ENCODE data around the gene AMER3. TPM values are rescaled to one million over a fixed set of nuclear protein-coding genes. Genes with fewer than 3 reads are reported as not detected.
A peak's percentile ranks its signal among the peaks of the same experiment; 100 is the strongest.

The AMER3 gene
- total and polyA plus RNA-seq, 2 experiments from 2014 or later = 0.26 to 1.2 TPM

GRCh38 chr2:130797493-130798435 is 42.4 kb downstream of the AMER3 start:
- DNase-seq (ENCODE audit: low read depth in 1 of 2, low spot score in 1 of 2) = peak; percentile 94 to 96
- Histone ChIP-seq H3K27ac (no peak overlapping the region), H3K4me1 (ENCODE audit: low read depth) (peaks cover 2% of the 10 kb centered on the region), H3K36me3 (no peaks in the 10 kb centered on the region), H3K27me3 (peaks cover 9% of the 10 kb centered on the region), H3K9me3 (ENCODE audit: low read depth) (no peaks in the 10 kb centered on the region), H3K4me3 (peak overlapping the region; percentile 61)
- peak; percentile 90 for TF ChIP-seq CTCF (IDR thresholded peaks at IDR 0.05; ENCODE audit: low read depth, low read length)

- Histone ChIP-seq H3K4me1 (ENCODE audit: low read depth) (peaks cover 2% of the 10 kb centered on the region), H3K27ac (no peak overlapping the region), H3K36me3 (no peaks in the 10 kb centered on the region), H3K9me3 (ENCODE audit: low read depth) (no peaks in the 10 kb centered on the region), H3K27me3 (peaks cover 9% of the 10 kb centered on the region), H3K4me3 (peak overlapping the region; percentile 61)
- DNase-seq (ENCODE audit: low read depth in 1 of 2, low spot score in 1 of 2) = peak; percentile 70 to 78
- no peak for TF ChIP-seq CTCF (IDR thresholded peaks at IDR 0.05; ENCODE audit: low read depth, low read length)
These were observed 43.3 kb downstream of the AMER3 start for GRCh38 chr2:130798472-130799218.

- no peaks in the 10 kb centered on the region for H3K9me3 ChIP-seq (ENCODE audit: low read depth)
- peaks cover 2% of the 10 kb centered on the region for H3K4me1 ChIP-seq (ENCODE audit: low read depth)
- DNase-seq (ENCODE audit: low read depth in 1 of 2, low spot score in 1 of 2) = no peak
- no peak overlapping the region for H3K4me3 ChIP-seq
- no peaks in the 10 kb centered on the region for H3K36me3 ChIP-seq
- TF ChIP-seq CTCF (IDR thresholded peaks at IDR 0.05; ENCODE audit: low read depth, low read length) = no peak
- H3K27ac ChIP-seq = no peak overlapping the region
- peaks cover 9% of the 10 kb centered on the region for H3K27me3 ChIP-seq
These were observed 44.0 kb downstream of the AMER3 start for GRCh38 chr2:130799295-130799694.

- Histone ChIP-seq H3K27ac (no peak overlapping the region), H3K36me3 (no peaks in the 10 kb centered on the region), H3K9me3 (ENCODE audit: low read depth) (no peaks in the 10 kb centered on the region), H3K4me1 (ENCODE audit: low read depth) (no peaks in the 10 kb centered on the region), H3K4me3 (no peak overlapping the region), H3K27me3 (no peaks in the 10 kb centered on the region)
- TF ChIP-seq CTCF (IDR thresholded peaks at IDR 0.05; ENCODE audit: low read depth, low read length) = no peak
- DNase-seq (ENCODE audit: low read depth in 1 of 2, low spot score in 1 of 2) = no peak
These were observed 50.3 kb downstream of the AMER3 start for GRCh38 chr2:130805613-130806012.

- Histone ChIP-seq H3K4me1 (ENCODE audit: low read depth) (no peaks in the 10 kb centered on the region), H3K9me3 (ENCODE audit: low read depth) (no peaks in the 10 kb centered on the region), H3K4me3 (no peak overlapping the region), H3K27me3 (no peaks in the 10 kb centered on the region), H3K27ac (no peak overlapping the region), H3K36me3 (no peaks in the 10 kb centered on the region)
- TF ChIP-seq CTCF (IDR thresholded peaks at IDR 0.05; ENCODE audit: low read depth, low read length) = no peak
- no peak for DNase-seq (ENCODE audit: low read depth in 1 of 2, low spot score in 1 of 2)
These were observed 51.0 kb downstream of the AMER3 start for GRCh38 chr2:130806370-130806769.
